Inferior parietal cortex (tissue), 1 donor: ENCODE measurements around the gene UVRAG.
"Not testable (repeated sequence)": the region's sequence is repeated elsewhere in the genome, so short reads cannot be mapped to it uniquely, and the experiment has no call there.

Source experiments
- DNase-seq: peaks from one replicate; pipeline ENCODE4 v3.0.0-alpha.2; 2016; ENCODE audit errors: extremely low spot score

The UVRAG gene

DNA sequence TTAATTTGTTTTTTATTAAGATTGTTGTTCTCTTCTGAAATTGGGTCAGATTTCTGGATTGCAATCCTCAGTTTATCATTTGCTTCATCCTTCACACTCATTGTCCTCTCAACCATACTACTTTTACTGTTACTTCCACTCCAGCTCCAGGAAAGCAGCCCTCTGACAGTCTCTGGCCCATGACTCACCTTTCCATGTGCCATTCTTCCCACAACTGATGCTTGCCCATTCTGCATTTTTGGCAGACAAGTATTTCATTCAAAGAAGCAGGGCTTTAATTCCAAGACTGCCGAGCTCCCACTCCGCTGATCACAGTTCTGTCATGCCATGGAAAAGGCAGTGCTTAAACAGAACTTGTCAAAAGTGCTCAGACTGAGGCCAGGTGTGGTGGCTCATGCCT is 252.1 kb downstream of the UVRAG start:
- no peak for DNase-seq

DNA sequence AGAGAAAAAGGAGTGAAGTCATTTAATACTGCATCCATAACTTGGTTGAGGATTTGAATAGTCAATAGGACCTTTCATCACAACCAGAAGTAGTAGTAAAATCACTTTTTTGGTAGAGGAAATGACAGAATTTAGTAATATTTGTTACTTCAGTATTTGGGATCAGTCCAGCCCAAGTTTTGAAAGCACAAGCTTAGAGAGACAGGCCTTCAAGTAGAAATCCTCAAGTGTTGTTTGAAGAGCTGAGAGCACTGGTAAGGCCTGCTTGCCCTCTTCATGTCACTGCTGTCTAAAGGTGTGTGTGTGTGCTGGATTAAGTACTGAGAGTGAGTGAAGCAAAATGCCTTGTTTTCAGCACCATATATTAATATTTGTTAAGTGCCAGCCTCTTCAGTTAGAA is 254.0 kb downstream of the UVRAG start:
- DNase-seq = no peak

DNA sequence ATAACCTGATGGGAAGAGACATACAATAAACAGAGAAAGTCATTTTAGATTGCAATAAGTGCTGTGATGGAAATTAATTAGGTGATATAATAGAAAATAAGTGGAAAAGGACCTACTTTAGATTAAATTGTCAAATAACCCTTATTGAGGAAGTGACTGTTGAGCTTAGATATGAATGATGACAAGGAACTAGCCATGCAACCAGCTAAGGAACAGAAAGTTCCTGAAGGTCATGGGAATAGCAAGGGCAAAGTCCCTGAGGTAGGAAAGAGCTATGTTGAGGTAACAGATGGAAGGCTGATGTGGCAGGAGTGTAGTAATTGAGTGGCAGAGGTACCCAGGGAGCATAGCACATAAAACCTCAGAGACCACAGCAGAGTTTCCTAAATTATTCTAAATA is 256.1 kb downstream of the UVRAG start:
- no peak for DNase-seq

DNA sequence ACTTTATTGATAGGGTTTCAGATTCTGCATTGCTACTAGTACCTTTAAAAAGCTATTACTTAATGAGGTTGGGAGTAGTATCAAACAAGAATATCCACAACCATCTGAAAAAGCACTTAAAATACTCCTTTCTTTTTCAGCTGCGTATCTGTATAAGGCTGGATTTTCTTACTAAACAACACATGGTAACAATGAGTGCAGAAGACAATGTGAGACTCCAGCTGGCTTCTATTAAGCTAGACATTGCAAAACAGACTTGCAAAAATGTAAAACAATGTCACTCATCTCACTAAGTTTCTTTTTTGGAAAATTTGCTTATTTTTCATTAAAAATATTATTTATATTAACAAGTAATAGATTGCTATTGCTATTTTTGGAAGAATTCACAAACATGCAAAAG is 258.7 kb downstream of the UVRAG start:
- no peak for DNase-seq

DNA sequence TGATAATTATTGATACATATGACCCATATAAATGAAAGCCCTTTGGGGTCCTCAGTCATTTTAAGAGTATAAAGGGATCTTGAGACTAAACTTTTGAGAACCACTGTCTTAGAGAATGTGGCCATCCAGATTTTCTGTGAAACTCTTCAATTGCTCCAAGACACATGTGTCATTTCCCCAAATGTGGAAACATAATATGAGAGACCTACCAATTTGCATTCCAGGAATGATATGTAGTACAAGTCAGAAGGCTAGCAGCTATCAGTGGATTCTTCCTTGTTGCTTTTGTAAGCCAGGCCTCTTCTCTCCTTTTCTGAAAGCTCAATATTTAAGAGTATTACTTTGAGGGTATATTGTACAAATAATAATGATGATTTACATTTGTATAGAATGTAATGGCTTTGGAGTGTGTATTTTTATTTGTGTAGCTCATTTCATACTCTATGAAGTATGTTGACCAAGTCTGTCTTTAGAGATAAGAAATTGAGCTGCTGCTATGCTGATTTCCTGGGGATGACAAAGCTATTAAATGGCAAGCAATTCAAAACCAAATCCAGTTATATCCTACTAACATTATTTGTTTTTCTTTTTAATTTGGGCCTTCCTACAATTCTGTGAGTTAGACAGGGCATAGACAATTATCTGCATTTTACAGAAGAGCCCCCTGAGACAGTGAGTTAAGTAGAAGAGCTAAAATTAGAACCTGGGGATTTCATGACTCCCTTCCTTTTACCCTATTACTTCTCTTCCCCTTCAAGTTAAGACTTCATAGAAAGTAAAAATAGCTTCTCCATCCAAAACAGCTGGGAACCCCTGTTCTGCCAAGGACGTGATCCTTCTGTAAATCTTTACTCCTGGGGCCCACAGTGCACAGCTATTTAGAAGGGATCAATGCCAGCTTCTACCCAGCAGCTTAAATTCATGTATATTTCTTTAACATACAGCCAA is 259.4 kb downstream of the UVRAG start:
- no peak for DNase-seq

DNA sequence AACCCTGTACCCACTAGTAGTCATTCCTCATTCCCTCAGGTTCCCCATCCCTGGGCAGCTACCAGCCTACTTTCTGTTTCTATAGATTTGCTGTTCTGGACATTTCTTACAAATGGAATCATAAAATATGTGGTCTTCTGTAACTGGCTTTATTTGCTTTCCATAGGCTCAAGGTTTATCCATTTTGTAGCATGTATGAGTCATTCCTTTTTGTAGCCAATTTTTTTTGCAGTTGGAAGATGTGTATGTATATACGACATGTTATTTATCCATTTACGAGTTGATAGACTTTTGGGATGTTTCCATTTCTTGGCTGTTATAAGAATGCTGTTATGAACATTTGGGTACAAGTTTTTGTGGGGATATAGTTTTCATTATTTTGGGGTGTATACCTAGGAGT is 260.7 kb downstream of the UVRAG start:
- no peak for DNase-seq

DNA sequence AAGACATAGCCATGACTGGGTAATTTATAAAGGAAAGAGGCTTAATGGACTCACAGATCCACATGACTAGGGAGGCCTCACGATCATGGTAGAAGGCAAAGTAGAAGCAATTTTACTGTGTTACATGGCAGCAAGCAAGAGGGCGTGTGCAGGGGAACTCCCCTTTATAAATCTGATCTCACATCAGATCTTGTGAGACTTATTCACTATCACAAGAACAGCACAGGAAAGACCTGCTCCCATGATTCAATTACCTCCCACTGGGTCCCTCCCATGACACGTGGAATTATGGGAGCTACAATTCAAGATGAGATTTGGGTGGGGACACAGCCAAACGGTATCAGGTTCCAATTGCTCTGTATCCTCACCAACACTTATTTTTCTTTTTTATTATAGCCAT is 261.2 kb downstream of the UVRAG start:
- not testable (repeated sequence) for DNase-seq

DNA sequence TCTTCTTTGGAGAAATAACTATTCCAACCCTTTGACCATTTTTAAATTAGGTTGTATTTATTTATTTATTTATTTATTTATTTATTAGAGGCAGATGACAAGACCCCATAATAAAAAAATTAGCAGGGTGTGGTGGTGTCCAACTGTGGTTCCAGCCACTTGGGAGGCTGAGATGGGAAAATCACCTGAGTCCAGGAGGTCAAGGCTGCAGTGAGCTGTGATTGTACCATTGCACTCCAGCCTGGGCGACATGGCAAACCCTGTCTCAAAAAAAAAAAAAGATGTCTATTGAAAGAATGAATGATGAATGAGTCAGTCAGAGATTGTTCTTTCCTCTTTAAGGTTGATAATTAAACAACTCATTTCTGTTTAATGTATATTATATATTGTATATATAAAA is 261.7 kb downstream of the UVRAG start:
- no peak for DNase-seq

DNA sequence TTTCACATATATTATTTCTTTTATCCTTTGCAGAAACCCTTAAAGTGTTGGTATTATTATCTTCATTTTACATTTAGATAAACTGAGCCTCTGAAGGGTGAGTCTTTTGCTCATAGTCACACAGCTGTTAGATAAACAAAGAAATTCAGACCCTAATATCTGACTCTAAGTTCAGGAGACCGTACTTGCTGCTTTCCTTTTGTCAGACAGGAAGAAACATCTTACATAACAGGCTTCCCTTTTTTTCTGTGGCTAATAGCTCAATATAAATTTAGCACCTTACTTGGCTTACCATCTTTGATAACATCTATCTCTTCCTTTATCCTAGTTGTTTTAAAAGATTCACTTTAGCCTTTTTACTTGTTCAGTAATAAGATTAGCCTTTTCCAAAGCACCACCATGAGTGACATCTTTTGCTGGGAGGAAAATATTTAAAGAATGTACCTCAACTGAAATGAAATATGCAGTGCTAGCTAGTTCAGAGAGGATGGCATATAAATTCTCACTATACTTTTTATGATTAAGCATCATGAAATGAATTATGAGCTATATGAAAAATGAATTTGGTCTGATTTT is 262.7 kb downstream of the UVRAG start:
- no peak for DNase-seq

DNA sequence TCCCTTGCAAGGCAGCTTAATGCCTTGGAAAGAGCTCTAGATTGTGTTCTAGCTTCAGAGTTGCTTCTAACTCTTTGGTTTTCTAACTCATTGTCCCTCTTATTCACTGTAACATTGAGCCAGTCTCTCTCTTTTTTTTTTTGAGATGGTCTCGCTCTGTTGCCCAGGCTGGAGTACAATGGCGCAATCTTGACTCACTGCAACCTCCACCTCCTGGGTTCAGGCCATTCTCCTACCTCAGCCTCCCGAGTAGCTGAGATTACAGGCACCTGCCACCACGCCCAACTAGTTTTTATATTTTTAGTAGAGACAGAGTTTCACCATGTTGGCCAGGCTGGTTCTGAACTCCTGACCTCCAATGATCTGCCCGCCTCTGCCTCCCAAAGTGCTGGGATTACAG is 266.1 kb downstream of the UVRAG start:
- DNase-seq = not testable (repeated sequence)

DNA sequence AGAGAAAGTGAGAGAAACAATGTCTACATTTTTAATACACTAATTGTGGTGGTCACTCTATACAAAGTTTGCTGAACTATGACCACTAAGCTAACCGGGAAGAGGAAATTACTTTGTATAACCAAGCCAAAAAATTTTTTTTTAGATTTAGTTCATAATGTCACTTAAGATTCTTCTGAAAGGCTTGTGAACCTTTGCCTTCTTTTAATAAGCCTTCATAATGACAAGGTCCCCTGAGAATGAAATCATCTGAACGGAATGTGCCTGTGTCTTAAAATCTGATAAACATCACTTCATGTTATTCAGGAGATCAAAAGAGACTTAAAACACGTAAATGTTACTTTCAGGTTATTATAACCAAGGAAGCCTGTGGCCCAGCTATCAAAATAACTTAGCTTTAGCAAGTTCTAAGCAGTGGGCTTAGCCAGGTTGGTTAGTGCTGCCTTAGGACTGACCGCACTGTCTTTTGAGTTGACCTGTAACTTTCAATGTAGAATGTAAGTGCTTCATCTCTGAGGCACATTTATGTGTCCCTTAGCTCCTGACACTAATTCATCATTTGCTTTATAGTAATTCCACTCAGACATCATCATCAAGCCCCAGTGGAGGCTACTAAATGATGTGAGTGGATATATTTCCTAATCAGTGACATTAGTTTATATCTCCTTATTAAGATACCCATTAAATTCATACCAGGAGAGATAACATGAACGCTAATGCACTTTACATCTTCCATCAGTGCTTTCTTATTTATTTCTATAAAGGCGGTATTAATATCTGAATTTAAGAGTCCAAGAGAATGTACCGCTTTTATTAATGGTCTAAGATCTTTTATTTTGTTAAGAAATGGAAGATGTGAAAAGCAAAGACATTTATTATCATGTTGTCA is 268.8 kb downstream of the UVRAG start:
- no peak for DNase-seq

DNA sequence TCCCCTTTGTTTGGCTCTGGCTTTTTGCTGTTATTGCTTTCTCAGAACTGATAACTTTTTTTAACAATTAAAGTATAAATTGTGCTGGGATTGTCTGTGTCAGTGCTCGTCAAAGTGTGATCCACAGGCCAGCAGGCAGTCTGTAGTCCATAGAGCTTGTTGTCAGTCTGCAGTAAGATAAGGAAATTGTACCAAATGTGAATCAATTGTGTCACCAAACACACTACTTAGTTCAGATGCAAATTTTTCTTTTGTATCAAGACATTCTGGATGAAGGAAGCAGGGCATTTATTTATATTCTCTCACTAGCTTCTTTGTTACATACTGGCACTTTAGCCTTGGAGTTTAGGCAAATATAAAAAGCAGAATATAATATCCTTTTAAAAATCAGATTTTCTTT is 270.3 kb downstream of the UVRAG start:
- no peak for DNase-seq

DNA sequence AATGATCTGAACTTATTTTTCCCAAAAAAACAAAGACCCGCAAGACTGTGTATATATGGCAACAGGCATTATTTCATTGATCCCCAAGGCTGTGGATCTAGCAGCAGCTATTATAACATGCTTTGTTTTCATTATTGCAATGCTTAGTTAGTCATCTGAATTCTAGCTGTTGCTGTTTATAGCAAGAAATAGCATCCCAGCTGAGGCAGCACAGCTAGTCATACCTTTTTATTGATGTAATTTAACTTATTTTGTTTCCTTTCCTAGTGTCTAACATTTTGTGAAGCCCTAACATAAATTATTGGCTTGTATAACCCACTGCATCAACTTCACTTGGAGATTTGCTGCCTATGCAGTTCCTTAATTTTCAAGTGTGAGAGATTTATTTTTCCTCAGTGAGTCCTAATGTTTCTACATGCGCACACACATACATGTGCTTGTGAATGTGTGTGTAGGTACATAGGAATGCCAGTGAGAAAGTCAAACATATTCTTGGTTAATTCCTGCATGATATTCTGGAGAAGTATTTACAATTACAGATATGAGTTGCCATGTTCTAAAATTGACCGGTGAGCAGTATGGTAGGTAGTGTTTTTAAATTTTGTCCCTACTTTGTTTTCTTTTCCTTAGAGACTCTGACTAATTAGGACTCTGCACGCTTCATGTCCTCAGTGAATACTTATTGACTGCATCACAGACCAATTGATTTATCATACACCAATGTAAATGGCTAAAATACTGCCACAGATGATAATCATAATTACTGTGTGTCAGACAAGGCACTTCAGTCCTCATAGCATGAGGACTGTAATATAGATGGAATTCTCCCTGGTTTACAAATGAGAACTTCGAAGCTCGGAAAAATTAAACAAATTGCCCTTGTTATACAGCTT is 272.0 kb downstream of the UVRAG start:
- no peak for DNase-seq

DNA sequence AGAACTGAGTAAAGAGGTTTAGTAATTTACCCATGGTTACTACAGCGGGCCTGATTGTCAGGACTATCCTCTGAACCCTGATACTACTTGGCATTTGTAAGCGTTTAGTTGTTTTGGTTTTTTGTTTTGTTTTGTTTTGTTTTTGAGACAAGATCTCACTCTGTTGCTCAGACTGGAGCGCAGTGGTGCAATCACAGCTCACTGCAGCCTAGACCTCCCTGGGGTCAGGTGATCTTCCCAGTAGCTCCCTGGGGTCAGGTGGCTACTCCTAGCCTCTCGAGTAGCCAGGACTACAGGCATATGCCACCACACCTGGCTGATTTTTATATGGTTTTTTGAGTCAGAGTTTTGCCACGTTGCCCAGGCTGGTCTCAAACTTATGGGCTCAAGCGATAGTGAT is 272.7 kb downstream of the UVRAG start:
- DNase-seq = no peak

DNA sequence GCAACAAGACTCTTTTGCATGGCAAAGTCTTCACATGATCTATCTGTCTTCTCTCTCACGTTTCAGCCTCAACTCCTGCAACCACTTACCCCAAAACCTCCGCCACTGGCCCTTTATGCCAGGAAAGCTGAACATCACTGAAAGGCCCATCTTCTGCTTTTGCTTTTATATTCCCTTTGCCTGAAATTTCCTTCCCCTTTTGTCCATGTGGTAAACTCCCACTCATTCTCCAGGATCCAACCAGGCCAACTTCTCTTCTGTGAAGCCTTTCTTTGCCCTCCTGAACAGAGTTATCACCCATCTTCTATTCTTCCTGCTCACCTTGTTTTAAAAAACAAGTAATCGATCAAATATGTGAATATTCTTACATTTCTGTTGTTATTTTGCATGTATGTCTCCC is 273.5 kb downstream of the UVRAG start:
- no peak for DNase-seq

DNA sequence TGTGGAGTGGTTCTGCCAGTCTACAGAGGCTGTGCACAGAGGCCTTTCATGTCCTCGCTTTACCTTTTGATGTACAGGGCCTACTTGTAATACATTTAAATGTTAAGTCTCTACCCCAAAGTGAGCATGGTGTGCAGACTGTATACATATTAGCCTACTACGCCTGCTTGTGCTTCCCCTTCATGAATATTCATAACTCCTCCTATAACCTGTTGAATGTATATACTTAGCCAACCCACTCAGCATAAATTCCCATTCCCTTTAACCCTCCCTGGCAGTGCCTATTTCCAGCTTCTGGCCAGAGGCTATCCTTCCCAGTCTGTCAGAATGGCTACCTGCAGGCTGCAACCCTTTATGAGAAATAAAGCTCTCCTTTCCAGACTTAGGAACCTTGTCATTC is 275.2 kb downstream of the UVRAG start:
- DNase-seq = no peak

DNA sequence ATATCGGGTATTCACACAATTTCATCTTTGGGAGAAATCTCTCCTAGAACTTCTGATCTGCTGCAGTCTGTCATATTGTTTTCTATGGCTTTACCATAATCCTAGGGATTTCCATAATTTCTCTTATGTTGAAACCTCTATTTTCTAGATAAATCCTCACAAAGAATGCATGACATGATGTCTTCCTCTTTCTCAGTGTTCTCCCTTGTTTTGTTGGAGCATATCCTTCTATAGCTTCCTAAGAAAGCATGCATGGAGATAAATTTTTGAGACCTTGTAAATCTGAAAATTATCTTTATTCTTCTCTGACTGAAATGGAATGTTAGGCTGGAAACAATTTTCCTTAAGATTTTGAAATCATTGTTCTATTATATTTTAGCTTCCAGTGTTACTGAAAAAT is 275.8 kb downstream of the UVRAG start:
- no peak for DNase-seq

DNA sequence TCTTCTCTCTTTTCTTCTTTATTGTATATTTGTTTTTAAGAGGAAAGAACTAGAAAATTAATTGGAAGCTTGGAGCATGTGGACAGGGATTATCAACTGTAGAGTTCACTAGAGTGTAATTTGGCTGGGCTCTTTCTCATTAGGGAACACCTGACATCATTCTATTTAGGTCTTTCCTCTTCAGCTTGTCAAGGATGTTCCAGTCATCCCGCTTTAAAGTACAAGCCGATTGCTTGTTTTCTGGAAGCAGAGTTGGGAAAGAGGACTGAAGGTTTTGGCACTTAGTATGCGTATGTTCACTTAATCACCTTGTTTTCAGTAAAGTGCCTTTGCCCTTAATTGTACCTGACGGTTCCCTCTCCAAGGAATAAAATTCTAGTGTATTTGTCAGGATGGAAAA is 279.7 kb downstream of the UVRAG start:
- DNase-seq = no peak

DNA sequence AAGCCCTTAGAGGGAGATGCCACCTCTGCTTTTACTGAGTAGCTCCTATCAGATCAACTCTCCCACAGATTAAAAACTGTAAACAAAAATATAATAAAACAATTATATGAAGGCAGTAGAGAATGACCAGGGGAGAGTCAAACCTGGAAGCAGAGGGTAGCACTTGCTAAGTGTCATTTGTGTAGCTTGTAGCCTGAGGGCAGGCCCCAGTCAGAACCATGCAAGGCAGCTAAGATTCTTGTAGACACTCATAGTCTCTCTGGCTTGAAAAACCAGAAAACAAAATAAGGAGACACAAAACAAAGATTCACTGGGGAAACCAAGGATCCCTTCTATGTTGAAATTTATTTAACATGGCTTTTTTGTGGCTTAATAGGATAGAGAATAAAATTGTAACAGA is 280.9 kb downstream of the UVRAG start:
- no peak for DNase-seq

DNA sequence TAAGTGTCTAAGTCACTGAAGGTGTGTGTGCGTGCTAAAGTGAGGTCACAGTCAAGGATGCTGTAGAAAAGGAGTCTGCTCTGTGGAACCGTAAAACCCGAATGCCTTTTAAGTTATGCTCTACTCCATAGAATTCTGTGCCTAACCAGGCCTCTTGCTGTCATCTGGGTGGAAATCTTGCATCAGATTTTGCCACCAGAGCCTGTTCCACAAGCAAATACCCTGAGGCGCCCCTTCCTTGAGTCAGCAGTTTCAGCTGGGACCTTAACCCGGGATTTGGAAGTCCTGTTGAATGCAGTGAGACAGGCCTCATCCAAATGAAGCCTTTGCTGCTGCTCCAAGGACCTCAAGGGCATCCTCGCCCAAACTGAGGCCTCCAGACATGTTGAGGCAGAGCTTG is 281.5 kb downstream of the UVRAG start:
- no peak for DNase-seq

DNA sequence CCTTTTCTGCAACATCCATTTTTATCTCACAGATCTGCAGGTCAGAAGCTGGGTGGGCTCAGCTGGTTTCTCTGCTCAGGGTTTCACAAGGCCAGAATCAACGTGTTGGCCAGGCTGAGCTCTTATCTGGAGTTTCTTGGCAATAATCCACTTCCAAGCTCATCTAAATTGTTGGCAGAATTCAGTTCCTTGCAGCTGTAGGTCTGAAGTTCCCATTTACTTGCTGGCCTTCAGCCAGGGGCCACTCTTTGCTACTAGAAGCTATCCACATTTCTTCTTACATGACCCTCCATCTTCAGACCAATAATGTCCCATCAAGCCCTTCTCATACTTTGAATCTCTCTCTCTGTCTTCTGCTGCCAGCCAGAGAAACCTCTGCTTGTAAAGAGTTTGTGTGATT is 287.8 kb downstream of the UVRAG start:
- DNase-seq = no peak
